NCI-H345 treated with DMSO at 0.1 percent for 48 hours (cell line): ENCODE data around the gene RHEX.
"Not testable (repeated sequence)": the region's sequence is repeated elsewhere in the genome, so short reads cannot be mapped to it uniquely, and the experiment has no call there.

Source experiments
- DNase-seq: peaks from one replicate; lab custom pipeline; 2025; ENCODE audit not compliant: unreplicated experiment; lab: John Stamatoyannopoulos, UW

Gene RHEX

DNA sequence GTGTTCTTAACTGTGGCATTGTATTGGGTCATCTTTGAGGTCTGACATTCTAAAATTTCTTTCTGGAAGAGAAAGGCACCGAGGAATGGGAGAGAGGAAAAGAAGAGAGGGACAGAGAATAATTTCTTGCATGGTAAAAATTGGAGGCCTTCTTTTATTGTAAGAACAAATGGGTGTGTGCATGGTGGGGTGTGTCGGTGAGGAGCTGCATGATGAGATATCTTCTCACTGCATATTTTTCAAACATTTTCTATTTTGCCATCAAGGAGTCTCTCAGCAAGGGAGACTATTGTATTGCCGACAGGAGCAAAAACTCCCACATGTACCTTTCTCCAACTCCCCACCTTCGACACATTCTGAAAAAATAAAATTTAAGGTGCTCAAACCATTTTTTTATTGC, 22.8 kb upstream of the RHEX start:
- no peak for DNase-seq

DNA sequence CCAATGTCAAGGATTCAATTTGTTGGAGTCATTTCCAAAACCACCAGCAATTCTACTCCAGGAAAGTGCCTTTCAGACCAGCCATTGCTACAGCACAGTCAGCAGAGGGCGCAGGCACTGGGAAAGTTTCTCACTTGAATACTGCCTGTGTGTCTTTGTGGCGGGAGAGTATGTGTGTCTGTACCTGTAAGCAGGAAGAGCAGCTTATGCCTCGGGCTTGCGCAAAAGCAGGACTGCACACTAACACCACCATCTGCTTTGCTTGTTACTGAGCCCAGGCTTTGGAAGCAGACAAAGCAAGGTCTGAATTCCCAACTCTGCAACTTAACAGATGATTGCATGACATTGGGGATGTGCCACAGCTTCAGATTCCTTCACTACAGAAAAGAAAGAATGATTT, 22.3 kb upstream of the RHEX start:
- peak; percentile 68 for DNase-seq

DNA sequence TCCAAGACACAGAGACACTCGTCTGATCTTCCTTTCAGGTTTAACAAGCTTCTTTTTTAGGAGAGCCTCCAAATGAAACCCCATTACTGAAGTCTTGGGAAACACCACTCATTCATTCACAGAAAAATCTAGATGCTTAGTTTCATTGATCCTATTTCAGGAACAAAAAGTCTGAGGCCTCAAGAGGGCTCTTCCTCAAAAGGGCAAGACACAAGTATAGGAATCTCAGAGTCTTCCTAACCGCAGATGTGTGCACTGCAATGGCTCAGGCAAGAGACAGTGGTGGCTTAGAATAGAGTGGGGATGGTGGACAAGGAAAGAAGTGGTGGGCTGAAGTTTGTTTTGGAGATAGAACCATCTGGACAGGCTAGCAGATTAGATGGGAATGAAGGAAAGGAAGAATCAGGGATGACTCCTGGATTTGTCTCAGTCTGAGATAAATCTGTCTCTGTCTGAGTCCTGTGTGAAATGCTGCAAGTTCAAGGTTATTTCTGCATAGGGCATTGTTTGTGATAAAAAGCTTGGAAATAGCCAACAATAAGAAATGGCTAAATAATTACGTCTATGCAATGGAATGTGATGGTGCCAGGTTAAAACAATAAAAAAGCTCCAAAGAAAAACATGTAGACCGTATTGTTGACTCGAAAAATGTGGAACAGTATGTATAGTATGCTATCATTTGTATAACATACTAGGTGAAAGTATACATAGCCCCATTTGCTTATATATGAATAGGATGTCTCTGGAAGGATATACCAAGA, 20.4 kb upstream of the RHEX start:
- no peak for DNase-seq

DNA sequence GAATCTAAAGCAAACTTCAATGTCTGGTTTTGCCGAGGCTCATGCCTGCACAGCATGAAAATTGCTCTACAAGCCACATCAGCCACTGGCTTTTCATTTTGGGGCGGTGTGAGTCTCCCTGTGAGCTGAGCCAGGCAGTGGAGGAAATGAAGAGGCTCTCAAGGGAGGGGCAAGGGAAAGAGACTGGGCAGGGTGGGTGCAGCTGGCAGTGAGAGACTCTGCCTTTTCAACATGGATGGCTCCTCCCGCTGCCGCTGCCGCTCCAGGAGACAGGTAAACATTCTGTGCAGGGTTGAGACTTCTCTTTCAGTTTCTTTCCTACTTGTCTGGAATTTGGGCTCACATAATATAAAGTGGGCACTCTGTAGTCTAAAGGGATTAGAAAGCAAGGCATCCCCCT, 17.9 kb upstream of the RHEX start:
- peak; percentile 24 for DNase-seq

DNA sequence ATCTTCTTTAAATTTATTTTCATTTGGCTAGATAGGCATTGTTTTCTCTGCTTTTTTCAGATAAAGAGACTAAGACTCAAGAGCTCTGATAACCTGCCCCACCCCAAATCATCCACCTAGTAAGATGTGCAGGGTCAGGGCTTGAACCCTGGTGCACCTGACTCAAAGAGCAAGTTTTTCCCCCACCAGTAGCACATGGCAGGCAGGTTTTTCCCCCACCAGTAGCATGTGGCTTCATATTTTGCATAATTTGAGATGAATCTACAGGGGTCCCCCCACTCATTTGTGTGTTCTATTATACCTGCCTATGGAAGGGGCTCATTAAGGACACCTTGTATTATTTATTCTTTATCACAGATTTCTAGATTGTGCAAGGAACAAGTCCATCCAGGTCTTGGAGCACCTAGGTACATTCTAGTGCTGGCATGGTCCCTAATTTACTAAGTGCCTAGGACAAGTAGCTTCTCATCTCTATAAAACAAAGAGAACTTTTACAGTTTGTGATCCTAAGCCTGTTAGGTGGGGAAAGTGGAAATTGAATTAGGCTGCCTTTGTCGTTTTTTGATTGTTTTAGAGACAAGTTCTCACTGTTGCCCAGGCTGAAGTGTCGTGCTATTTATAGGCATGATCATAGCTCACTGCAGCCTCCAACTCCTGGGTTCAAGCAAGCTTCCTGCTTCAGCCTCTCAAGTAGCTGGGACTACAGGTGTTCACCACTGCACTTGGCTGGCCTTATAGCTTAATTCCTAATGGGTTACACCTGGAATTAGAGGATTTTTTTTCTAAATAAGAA, 16.1 kb upstream of the RHEX start:
- no peak for DNase-seq

DNA sequence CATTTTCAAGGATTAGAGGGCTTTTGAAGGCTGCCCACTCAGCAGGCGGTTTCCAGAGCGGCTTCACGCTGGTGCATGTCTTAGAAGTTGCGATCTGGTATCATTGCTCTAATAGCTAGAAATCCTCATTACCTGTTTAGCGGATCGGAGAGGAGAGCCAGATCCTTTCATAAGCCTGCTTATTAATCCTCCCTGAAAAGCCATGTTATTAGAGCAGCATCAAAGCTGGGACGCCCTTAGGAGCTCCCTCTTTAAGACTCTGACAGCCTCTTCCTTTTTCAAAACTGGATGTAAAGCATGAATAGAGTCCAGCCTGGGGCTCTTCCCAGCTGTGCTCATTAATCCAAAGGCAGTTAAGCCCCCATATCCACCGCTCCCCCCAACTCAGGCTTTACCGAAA, 15.4 kb upstream of the RHEX start:
- no peak for DNase-seq

DNA sequence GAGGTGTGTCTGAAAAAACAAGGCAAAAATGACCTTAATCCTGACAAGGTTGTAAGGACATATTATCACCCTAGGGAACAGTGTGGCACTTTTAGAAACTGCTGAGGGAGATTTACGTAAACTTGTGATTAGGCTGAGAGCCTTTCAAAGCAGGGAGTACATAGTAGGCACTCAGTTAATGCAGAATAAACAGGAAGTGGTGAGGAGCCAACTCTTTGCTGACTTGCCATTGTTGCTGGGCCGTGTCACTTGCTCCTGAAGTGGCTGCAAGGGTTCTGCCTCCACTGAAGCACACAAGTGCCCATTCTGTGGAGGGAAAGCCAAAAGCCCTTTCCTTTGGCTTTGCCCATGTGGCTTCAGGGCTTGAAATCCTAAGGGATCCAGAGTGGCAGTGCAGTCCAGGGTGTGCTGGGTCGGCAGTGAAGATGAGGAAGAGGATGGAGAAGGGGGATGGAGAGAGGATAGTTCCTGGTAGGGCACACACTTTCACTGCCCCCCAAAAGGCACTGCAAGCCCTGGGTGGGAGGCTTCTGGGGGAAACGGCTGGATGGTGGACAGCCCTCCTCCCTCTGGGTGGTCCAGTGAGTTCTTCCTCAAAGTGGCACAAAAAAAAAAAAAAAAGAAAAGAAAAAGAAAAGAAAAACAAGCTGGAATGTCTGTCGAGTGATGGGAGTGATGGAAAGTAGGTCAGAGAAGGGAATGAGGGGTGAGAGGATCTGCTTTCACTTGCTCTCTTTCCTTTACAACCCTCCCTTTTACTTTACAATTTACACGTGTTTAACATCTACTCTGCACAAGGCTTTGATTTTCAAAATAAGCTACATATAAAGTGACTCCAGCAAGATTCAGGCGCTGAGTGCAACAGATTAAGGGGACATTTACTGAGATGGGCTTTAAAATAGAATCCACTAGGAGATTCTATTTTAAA, 13.7 kb upstream of the RHEX start:
- no peak for DNase-seq

DNA sequence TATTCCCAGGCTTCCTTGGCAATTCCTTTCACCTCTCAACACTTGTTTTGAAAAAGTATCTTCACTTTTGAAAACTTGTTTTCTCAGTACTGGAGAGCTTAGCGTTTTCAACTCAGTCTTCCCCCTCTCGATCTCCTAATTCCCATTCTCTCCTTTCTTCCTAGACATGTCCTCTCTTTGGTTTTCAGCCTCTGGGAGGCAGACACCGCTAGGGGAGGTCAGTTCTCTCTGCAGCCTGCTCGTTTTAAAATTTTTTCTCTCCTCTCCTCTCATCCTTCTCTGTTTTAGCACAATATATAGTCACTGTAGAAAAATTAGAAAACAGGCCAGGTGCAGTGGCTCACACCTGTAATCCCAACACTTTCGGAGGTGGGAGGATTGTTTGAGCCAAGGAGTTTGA, 12.6 kb upstream of the RHEX start:
- DNase-seq: no peak

DNA sequence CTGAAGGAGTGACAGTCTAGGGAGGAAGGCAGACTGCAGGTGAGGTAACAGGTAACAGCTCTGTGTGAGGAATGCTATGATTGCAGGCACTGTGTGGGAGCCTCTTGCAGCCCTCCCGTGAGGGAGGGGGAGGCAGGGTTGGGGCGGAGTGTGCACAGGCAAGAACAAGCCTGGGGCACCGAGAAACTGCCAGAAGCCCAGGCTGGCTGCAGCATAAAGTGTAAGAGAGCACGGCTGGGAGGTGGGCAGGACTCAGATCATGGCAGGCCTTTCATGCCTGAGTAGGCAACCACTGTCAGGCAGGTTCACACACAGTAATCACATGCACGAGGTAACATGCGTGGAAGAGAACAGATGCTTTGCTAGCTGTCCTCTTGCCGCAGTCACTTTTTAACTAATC, 11.3 kb upstream of the RHEX start:
- DNase-seq: no peak

DNA sequence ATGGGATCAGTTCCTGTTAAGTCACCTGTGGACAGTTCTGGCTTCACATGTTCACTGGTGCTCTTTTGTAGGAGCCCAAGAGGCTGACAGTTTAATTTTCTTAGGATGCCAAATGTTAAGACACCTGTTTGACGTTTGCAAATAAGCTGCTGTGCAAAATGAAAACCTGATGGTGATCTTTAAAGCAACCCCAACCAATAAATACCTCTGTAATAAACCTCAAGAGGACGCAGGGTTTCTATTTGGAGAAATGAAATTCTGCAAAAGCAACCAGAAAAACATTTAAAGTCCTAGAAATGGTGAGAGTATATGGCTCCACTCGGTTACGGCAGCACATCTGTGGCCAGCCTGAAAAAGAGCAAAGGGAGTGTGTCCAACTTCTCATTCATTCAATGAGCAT, 5.7 kb upstream of the RHEX start:
- DNase-seq: no peak

DNA sequence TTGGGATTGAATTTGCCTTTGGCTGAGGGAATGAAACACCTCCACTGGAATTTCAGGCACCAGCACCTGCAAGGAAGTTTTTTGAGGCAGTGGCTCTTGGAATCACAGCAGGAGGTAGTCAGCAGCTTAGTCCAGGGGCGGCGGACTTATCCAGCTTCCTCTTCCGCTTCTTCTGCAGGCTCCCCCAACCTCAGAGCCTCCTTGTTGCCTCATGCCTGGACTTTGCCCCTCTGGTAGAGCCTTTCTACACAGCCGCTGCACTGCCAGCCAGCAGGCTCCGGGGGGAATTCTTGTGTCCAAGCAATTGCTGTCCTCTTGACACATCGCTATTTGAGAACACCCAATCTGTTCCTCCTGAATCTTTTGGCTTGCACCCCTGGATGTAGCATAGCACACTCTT, 4.4 kb upstream of the RHEX start:
- DNase-seq: no peak

DNA sequence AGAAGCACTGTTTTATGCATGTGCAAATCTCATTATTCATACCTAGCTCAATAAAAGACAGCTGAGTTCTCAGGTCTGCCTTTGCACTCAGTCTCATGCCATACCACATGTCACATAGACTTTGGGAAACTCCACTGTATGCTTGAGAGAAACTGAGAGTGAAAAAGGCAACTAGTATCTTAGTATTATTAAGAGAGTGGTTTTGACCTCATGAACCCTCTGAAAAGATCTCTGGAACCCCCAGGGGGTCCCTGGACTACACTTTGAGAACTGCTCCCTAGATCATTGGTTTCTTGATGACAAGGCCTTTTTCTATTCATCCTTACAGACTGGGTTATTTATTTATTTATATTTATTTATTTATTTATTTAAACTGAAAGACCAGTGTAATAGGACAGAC, 3.7 kb upstream of the RHEX start:
- DNase-seq: no peak

DNA sequence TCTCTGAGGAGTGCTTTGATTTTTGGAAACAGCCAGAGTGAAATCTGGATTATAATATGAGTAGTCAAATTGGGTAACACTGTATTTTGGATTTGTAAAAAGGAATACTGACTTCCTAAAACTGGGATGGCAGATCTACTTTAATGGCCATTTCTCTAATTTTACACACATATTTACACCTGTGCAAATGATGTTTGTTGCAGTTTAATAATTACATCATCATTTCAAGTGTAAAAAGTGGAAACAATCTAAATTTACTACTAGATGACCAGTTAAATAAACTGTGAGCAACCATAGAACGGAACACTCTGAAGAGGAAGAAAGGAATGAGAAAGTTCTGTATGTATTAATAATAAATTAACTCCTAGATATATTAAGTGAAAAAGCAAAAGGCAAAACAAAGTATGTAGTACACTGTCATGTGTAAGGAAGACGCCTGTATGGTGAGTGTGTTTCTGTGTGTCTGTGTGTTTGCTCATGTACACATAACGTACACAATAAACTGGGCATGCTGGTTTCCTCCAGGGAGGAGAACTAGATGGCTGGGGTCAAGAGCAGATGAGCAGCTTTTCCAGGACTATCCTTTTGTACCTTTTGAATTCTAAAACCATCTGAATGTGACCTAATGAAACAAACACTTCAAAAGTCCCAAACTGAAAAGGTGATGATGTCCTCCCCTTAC, 2.9 kb upstream of the RHEX start:
- DNase-seq: no peak

DNA sequence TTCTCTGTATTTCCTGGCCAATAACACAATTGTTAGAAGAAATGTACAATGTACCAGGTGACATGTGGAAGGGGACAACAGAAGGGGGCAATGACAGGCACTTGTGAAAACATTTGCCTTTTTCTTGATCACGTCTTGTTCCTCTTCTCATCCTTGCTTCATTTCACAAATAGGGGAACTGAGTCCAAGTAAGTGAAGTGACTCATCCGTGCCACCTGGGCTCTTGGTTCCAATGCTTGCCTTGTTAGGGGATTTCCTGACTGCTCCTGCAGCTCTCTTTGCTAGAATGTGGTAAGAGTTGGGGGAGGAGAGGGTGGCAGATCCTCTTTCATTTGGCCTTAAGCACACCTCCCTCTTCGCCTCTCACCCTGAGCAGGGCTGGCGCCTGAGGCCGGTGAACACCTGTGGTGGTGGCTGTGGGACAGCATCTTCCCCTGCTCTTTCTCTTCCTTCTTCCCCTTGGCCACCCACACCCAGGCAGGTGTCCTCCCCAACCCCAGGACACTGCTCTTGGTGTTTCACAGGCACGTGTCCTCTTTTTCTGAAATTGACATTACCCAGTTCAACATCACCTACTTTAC, 2.2 kb upstream of the RHEX start:
- DNase-seq: no peak

DNA sequence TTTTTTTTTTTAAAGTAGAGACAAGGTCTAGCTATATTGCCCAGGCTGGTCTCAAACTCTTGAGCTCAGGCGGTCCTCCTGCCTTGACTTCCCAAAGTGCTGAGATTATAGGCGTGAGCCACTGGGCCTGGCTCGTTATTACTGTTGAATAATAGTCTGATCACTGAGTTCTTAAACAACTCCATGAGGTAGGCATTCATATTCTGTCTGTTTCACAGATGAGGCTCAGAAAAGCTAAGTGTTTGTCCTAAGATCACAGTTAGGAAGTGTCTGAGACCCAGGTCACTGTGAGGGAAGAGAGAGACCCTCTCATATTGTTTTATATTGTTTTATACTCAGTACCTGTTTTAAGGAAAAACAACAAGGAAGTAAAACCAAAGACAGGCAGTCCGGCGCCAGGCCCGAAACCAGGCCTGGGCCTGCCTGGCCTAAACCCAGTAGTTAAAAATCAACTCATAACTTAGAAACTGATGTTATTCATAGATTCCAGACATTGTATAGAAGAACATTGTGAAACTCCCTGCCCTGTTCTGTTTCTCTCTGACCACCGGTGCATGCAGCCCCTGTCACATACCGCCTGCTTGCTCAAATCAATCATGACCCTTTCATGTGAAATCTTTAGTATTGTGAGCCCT, 625 bp upstream of the RHEX start:
- not testable (repeated sequence) for DNase-seq

DNA sequence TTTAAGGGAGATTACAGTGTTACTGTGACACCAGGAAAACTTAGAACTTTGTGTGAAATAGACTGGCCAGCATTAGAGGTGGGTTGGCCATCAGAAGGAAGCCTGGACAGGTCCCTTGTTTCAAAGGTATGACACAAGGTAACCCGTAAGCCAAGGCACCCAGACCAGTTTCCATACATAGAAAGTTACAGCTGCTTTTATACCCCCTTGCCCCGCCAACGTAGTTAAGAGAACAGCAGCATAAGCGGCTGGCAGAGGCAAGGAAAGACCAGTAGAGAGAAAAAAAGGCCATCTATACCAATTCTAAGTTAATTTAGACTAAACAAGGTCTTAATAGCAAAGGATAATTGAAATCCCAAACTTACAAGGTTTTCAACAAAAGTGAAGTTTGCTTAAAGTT, 643 bp downstream of the RHEX start:
- not testable (repeated sequence) for DNase-seq

DNA sequence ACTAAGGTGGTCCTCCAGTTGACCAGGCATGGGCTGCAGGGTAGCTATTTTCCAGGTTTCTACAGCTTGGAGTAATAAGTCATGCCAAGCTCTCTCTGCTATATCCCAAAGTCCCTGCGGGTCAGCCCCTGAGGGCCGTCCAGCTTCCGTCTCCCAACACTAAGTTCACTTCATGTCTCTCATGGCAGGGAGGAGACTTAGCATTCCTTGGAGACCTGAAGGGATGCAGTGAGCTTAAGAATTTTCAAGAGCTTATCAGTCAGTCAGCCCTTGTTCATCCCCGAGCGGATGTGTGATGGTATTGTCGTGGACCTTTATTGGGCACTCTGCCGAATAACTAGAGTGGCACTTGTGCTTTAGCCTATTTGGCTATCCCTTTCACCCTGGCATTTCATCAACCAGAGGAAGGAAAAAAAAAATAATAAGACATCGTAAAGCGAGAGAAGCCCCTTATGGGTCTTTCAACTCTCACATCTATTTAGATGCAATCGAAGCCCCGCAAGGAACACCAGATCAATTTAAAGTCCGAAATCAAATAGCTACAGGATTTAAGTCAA, 2.2 kb downstream of the RHEX start:
- DNase-seq: not testable (repeated sequence)

DNA sequence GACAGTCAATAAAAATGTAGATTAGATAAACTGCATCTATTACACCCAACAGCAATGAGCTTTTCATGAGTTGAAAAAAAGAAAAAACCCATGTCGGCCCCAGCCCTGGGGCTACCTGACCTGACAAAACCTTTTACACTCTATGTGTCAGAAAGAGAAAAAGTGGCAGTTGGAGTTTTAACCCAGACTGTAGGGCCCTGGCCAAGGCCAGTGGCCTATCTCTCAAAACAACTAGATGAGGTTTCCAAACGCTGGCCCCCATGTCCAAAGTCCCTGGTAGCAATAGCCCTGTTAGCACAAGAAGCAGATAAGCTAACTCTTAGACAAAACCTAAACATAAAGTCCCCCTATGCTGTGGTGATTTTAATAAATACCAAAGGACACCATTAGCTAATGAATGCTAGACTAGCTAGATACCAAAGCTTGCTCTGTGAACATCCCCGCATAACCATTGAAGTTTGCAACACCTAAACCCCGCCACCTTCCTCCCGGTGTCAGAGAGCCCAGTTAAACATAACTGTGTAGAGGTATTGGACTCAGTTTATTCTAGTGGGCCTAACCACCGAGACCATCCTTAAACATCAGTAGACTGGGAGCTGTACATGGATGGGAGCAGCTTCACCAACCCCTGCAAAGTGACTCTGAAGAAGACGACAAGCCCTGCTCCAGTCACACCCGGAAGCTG, 2.8 kb downstream of the RHEX start:
- DNase-seq: not testable (repeated sequence)

DNA sequence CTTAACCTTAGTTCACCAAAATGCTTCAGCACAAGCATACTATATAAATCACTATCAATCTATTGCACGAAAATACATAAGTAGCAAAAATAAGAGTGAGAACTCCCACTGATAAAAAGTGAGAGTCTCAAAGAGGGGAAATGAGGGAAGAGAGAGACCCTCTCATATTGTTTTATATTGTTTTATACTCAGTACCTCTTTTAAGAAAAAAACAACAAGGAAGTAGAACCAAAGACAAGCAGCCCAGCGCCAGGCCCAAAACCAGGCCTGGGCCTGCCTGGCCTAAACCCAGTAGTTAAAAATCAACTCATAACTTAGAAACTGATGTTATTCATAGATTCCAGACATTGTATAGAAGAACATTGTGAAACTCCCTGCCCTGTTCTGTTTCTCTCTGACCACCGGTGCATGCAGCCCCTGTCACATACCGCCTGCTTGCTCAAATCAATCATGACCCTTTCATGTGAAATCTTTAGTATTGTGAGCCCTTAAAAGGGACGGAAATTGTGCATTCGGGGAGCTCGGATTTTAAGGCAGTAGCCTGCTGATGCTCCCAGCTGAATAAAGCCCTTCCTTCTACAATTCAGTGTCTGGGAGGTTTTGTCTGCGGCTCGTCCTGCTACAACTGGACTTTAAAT, 5.4 kb downstream of the RHEX start:
- DNase-seq: not testable (repeated sequence)
